Skin of body (tissue), 2 donors: ENCODE measurements around the gene TAF1. TPM values are rescaled to one million over a fixed set of nuclear protein-coding genes. Genes with fewer than 3 reads are reported as not detected.
A peak's percentile ranks its signal among the peaks of the same experiment; 100 is the strongest.
"Not testable (repeated sequence)": the region's sequence is repeated elsewhere in the genome, so short reads cannot be mapped to it uniquely, and the experiment has no call there.

Experiments
- DNase-seq: peaks from one replicate; lab custom pipeline; 2025; lab: John Stamatoyannopoulos, UW
- total RNA-seq: library from RNA; depleted of rRNA; stranded (reverse); fragments of >200 nt; gene quantifications from one replicate; pipeline ENCODE4 v1.2.3, GENCODE V29; 2014

Gene TAF1
- total RNA-seq, 1 donor from 2014 or later = 75.6 TPM

DNA sequence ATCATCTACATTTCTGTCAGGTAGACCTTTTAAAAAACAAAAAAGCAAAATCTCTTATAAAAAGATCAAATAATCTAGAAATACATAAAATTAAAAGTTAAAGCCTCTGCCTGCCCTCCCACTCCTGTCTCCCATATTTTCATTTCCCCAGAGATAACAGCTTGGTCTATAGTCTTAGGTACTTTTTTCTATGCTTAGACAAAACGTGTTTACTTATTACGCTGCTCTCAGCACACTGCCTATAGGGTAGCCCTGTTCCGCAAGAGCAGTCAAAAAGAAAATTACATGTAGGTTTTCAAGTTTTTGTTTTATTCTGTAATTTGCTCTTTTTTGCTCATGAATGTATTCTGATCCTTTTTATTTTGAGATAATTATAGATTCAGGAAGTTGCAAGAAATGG is 73.3 kb downstream of the TAF1 start:
- no peak for DNase-seq

DNA sequence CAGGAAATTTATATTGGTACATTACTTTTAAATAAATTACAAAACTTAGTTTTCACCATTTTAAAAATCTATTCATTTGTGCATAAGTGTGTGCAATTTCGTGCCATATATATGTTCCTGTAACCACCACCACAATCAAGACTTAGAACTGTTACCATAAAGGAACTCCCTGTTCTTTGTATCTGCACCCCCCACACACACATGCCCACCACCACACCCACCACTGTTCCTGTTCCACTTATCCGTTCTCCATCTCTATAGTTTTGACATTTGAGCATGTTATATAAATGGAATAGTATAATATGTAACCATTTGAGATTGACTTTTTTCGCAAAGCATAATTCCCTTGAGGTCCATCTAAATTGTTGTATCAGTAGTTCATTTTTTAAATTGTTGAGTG is 73.7 kb downstream of the TAF1 start:
- DNase-seq = no peak

DNA sequence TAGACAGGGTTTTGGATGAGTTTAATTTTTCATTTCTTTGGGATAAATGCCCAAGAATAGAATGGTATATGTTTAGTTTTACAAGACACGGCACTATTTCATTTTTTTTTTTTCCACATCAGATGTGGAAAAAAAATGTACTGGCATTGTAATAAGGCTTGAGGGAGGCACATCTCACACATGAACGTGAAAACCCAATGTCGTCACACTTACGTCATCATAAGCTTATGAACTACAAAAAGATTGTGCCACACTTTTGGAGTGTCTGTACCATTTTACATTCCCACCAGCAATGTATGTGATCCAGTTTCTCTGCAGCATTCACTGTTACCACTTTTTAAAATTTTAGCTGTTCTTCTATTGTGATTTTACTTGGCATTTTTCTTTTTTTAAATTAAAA is 74.2 kb downstream of the TAF1 start:
- DNase-seq = no peak

DNA sequence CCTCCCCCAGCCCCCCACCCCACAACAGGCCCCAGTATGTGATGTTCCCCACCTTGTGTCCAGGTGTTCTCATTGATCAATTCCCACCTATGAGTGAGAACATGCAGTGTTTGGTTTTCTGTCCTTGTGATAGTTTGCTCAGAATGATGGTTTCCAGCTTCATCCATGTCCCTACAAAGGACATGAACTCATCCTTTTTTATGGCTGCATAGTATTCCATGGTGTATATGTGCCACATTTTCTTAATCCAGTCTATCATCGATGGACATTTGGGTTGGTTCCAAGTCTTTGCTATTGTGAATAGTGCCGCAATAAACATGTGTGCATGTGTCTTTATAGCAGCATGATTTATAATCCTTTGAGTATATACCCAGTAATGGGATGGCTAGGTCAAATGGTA is 75.7 kb downstream of the TAF1 start:
- DNase-seq = not testable (repeated sequence)

DNA sequence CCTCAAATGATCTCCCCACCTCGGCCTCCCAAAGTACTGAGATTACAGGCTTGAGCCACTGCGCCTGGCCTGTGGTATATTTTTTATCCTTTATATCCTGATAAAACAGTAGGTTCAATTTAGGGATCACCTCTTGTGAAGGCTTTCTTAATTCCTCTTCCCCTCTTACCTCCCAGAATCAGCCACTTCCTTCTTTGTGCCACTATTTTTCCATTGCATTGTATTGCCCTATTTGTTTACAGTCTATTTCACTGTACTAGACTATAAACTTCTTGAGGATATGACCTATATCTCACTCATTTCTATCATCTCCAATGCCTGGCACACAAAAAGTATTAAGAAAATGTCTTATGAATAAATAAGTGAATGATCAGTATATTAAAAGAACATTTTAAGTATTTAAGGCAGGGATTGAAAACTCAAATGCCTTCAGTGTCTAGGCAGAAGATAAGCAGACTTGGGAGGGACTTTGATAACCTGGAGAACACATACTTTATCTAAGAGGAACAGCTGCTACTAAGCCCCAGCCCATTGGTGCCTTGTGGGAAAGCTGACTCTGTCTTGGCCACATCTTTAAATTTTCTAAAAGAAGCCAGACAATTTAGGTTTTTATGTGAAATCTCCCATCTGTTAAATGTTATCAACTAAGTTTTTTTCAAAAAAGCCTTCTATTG is 84.4 kb downstream of the TAF1 start:
- DNase-seq = no peak

DNA sequence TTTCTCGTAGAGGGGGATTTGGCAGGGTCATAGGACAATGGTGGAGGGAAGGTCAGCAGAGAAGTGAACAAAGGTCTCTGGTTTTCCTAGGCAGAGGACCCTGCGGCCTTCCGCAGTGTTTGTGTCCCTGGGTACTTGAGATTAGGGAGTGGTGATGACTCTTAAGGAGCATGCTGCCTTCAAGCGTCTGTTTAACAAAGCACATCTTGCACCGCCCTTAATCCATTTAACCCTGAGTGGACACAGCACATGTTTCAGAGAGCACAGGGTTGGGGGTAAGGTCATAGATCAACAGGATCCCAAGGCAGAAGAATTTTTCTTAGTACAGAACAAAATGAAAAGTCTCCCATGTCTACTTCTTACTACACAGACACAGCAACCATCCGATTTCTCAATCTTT is 85.4 kb downstream of the TAF1 start:
- DNase-seq = not testable (repeated sequence)

DNA sequence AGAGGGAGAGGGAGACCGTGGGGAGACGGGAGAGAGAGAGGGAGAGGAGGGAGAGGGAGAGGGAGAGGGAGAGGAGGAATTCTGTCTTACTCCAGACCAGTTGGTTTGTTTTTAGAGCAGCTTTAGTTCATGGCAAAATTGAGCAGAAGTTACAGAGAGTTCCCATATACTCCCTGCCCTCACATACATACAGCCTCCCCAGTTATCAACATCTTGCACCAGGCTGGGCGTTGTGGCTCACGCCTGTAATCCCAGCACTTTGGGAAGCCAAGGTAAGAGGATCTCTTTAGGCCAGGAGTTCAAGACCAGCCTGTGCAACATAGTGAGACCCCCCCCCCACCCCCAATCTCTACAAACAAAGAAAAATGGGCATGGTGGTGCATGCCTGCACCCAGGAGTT is 86.9 kb downstream of the TAF1 start:
- no peak for DNase-seq

DNA sequence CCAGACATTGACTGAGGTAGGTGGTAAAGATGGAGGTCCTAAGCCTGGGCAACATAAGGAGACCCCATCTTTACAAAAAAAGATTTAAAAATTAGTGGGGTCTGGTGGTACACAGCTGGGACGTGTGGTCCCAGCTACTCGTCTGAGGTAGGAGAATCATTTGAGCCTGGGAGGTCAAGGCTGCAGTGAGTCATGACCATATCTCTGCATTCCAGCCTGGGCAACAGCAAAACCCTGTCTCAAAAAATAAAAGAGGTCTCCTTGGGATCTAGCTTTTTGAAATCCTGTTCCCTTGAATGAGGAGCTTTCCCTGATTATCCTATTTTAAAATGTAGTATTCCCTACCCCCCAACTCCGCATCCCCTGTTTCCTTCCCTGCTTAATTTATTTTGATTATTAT is 88.1 kb downstream of the TAF1 start:
- DNase-seq = no peak

DNA sequence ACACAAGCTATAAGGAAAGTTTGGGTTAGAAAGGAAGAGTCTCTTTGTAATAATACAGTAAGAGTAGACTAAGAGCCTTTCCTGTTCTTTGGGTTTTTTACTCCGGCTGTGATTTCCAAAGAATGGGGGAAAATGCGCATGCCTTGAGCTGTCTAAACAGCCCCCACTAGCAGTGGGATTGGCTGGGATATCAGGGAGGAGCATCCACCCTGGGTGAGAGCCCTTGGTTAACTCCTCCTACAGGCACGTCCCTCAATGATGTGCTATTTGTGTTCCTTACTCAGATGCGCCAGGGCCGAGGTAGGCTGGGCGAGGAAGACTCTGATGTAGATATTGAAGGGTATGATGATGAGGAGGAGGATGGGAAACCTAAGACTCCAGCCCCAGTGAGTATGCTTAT is 92.7 kb downstream of the TAF1 start:
- DNase-seq = no peak

DNA sequence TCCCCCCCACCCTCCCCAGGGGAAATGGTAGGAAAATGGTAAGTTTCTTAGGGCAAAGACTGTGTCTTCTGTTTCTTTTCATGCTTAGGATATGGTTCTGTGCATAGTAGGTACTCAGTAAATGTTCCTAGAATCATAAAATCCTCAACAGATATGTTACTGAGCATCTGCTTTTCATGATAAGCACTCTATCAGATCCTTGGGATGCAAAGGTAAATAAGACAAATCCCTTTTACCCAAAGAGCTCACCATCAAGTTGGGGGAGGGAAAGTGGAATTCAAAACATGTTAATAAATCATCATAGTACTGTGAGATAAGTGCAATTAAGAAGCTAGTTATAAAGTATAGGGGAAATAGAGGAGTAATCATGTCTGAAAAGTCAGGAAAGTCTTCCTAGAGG is 98.8 kb downstream of the TAF1 start:
- no peak for DNase-seq

DNA sequence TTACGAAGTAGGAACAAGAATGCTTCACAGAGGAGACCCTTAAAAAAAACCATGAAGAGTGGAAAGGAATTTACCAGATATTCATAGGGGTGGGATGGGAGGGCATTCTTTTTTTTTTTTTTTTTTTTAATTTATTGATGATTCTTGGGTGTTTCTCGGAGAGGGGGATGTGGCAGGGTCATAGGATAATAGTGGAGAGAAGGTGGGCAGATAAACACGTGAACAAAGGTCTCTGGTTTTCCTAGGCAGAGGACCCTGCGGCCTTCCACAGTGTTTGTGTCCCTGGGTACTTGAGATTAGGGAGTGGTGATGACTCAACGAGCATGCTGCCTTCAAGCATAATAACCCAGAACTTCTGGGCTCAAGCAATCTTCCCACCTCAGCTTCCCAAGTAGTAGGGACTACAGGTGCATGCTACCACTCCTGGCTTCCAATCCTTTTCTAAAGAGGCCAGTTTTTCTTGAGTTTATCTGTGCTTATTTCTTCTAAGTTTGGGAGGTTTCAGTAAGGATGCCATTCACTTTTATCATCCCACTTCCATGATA is 100.9 kb downstream of the TAF1 start:
- DNase-seq = no peak

DNA sequence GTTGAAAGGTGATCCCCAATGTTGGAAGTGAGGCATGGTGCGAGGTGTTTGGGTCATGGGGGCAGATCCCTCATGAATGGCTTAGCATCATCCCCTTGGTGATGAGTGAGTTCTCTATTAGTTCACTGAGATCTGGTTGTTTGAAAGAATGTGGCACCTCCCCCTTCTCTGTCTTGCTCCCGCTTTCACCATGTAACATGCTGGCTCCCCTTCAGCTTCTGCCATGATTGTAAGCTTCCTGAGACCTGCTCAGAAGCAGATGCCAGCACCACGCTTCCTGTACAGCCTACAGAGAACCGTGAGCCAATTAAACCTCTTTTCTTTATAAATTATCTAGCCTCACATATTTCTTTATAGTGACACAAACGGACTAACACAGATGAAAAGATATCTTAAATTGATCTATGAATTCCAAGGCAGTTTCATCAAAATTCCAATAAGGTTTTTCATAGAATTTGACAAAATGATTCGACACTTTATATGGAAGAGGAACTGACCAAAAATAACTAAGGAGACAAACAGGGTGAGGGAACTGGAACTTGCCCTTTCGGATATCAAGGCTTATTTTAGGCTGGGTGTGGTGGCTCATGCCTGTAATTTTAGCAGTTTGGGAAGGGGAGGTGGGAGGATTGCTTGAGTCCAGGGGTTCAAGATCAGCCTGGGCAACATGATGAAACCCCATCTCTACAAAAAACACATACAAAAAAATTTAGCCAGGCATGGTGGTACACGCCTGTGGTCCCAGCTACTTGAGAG is 109.8 kb downstream of the TAF1 start:
- no peak for DNase-seq

DNA sequence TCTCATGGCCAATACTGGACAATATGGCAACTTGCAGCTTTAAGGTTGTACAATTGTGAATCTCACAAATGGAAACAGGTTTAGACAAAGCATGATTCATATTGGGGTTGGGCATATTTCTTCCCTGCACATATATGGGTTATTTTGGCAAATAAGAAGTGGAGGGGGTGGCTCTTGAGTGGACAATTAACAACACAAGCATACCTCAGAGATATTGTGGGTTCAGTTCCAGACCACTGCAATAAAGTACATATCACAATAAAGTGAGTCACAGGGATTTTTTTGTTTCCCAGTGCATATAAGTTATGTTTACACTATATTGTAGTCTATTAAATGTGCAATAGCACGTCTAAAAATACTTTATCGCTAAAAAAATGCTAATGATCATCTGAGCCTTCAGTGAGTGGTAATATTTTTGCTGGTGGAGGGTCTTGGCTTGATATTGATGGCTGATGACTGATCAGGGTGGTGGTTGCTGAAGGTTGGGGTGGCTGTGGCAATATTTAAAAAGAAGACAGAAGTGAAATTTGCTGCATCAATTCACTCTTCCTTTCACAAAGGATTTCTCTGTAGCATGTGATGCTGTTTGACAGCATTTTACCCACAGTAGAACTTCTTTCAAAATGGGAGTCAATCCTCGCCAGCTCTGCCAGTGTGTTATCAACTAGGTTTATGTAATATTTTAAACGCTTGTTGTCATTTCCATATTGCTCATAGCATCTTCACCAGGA is 116.2 kb downstream of the TAF1 start:
- DNase-seq = no peak

DNA sequence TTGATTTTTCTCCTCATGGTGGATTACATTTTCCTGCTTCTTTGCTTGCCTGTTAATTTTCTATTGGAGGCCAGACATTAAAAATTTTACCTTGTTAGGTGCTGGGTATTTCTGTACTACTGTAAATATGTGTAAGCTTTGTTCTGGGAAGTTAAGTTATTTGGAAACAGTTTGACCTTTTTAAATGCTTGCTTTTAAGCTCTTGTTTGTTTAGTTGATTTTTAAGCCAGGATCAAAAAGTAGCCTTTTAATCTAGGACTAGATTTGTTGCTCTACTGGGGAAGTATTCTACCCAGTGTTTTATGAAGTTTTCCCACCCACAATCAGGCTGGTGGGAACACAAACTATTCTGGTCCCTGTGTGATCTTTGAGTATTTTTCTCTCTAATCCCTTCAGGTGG is 121.7 kb downstream of the TAF1 start:
- no peak for DNase-seq

DNA sequence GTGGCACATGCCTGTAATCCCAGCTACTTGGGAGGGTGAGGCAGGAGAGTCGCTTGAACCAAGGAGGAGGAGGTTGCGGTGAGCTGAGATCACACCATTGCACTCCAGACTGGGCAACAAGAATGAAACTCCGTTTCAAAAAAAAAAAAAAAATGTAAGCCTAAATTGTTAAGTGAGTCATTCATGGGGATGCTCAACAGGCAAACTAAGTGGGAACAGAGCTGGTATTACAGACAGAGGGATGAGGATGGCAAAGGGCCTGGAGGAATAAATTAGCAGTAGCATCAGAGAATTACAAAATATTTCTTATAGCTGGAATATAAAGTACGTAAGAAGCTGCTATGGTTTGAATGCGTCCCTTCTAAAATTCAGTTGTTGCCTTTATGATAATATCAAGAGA is 123.4 kb downstream of the TAF1 start:
- DNase-seq = no peak

DNA sequence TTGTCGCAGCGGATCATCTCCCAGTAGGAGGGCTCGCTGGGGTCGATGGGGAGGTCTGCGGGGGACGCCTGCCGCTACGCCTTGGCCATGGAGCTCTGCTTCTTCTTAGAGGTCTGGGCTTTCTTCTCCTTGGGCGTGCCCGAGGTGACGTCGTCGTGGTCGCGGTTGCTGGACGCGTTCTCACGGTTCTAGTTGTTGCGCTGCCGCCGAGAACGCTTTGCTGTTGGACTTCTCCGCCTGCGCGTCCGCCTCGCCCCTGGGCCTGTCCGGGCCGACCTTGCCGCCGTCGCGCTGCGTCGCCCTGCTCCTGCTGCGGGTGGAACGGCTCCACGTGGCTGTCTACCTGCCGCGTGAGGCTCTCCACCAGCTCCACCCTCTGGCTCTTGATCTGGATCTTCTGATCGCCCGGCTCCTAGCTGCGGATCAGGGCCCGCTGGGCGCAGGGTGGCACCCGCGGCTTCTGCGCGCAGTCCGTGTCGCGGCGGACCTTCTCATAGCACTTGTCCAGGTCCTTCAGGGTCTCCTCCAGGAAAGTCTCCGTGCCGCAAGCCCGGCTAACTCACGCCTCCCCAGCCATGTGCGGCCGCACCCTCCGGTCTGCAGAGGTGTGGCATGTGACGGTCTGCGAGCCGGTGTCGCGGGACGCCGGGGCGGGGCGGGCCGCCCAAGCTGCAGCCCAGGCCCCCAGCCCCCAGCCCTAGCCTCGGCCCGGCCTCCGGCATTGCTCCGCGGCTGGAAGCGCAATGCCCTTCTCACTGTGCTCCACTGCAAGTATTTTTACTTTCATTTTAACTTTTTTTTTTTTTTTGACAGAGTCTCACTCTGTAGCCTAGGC is 126.3 kb downstream of the TAF1 start:
- DNase-seq = peak; percentile 2

DNA sequence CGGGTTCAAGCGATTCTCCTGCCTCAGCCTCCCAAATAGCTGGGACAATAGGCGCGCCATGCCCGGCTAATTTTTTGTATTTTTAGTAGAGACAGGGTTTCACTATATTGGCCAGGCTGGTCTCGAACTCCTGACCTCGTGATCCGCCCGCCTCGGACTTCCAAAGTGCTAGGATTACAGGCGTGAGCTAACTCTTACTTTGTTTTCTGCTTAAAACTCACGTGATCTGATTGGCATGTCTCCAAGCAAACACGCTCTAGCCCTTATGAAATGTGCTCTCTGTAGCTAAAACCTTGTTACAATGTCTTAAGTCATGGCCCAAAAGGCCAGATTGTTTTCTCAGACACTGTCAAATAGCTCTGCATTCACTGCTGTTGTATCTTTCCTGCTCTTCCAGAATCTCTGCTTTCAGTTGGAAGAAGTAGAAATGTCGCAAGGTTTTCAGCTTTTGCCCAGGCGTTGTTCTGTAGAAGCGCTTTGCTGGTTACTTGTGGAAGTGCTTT is 127.0 kb downstream of the TAF1 start:
- no peak for DNase-seq

DNA sequence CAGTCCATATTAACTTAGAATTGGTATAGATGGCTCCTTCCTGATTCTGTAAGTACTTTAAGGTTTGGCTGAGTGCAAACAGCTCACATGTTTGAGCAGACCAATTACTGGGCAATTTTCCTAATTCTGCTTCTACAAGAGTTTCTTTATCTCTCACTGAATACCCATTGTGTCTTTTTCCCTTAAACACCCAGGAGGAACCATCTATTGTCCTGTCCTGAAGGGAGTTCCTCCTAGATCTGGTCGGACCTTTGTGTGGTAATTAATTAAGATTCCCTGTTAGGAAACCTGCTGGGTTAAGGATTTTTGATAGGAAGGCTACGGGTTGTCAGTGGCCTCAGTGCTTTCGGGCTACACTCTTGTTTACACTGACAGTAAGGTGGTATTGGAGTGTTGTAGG is 129.8 kb downstream of the TAF1 start:
- DNase-seq = not testable (repeated sequence)

DNA sequence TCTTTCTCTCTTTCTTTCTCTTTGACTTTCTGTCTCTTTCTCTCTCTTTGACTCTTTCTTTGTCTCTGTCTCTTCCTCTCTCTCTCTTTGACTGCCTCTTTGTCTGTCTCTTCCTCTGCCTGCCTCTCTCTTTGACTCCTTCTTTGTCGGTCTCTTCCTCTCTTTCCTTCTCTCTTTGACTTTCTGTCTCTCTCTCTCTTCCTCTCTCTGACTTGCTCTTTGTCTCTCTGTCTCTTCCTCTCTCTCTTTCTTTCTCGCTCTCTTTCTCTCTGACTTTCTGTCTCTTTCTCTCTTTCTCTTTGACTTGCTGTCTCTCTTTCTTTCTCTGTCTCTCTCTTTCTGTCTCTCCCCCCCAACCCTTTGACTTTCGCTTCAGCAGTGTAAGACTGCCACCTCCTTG is 130.3 kb downstream of the TAF1 start:
- no peak for DNase-seq

DNA sequence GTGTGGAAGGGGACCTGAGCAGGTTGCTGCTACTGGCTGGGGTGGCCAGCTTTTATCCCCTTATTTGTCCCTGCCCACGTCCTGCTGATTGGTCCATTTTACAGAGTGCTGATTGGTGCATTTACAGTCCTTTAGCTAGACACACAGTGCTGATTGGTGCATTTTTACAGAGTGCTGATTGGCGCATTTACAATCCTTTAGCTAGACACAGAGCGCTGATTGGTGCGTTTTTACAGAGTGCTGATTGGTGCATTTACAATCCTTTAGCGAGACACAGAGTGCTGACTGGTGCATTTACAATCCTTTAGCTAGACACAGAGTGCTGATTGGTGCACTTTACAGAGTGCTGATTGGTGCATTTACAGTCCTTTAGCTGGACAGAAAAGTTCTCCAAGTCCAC is 135.9 kb downstream of the TAF1 start:
- DNase-seq = not testable (repeated sequence)

DNA sequence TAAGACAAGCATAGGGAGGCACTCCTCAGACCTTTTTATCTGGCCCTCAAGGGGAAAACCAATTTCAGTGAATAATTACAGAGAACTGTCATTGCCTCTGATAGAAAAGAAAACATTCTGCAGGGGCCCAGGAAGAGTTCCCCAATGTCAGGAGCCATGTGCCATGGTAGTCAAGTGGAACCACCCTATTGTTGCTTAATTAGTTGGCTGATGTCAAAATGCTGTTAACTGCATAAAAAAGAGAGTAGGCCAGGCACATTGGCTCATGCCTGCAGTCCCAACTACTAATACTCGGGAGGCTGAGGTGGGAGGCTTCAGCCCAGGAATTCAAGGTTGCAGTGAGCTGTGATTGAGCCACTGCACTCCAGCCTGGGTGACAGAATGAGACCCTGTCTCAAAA is 138.2 kb downstream of the TAF1 start:
- no peak for DNase-seq
